GM04504 (cell line): ENCODE data around the gene C10orf71.

Source experiments
- DNase-seq: peaks from one replicate; pipeline ENCODE4 v3.0.0-alpha.2; 2012; ENCODE audit warnings: low read depth

The C10orf71 gene

DNA sequence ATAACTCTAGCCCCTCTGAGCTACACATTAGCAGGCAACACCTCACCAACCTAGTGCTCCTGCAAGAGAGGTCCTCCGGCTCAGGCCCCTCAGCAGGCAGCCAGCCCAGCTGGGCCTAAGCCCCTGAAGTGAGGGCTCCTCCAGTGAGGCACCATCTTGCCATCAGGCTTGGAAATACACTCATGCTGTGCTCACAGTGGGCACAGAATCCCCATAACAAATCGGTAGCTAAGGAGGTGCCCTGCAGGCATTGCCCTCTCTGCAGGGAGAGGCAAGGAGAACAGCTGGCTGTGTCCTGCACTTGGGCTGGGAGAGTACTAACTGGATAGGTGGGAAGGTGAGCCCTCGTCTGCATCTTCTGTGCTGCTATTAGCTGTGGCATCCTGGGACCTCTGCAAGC is 3.7 kb upstream of the C10orf71 start:
- DNase-seq: no peak

DNA sequence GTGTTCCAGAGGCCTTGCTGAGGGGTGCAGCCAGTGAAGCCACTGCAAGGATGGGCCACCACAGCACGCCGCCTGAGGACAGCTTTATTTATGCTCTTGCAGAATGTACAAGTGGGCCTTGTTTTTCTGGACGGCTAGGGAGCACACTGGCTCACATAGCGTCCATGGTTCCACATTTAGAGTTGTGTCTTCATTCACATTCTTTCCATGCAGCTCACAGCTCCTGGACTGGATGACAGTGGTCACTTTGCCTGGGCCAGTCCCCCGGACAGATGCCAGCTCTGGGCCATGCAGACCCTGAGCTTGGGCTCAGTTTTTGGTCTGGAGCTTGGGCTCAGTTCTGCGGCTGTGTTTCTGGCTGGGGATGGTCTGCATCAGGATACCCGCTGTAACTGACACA is 2.6 kb upstream of the C10orf71 start:
- DNase-seq: no peak

- DNase-seq: no peak
Observed at GRCh38 chr10:49296836-49297235, 2.1 kb upstream of the C10orf71 start.

GRCh38 chr10:49297818-49298670 is 926 bp upstream of the C10orf71 start:
- DNase-seq: no peak

DNA sequence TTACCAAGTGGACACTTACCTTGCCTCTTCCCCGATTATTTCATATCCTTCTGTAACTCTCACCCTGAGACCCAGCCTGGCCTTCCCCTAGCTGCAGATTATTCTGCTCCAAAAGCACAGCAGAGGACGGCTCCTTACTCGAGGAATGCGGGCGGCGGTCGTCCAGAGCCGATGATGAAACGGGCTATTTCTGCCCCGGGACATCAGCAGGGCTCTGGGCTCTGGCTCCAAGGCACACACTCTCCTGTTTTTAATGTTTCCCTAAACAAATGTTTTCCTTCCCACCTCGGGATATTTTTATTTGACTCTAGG is 343 bp upstream of the C10orf71 start:
- no peak for DNase-seq

DNA sequence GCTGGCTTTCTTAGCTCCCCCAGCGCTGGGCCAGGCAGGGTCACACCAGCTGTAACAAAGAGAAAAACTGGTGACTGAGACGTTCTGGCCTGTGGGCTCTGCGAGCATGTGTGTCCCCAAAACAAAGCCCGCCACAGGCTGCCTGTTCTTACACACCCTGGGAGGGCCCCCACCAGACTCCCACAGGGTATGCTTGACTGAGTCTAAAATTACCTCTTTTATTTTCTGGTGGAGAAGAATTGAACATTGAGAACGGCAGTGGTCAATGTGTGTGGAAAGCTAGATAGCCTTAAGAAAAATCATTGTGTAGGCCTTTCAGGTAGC is 808 bp downstream of the C10orf71 start:
- DNase-seq: no peak

DNA sequence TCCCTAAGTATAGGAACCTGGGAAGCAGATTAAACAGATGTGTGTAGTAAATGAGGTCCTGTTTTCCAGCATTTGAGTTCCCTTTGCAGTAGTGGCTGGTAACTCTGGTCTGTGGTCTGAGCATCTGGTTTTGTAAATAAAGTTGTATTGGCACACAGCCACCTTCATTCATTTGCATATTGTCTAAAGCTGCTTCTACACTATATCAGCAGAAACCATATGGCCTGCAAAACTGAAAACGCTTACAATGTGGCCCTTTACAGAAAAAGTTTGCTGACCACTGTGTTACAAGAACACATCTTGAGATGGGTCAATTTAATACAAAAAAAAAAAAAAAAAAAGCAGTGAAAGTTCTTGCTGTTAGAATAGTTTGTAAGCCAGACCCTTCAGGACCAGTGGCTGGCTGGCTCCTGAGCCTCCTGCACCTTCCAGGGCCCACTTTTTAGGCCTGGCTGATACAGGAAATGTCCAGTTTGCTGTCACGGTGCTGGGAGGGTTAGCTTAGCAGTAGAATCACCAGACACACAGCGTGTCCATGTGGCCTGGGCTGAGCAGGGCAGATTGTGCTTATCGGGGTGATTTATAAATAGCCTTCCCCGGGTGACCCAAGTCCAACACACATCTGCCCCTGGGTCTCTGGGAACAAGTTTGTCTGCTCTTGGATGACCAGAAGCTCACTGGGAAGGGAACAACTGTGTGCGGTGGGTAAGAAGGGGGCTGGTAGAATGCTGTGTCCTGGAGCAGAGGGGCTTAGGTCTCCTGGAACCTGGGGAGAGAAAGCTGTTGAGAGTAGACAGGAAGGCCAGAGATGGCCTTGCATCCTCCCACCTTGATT is 1.4 kb downstream of the C10orf71 start:
- DNase-seq: no peak

GRCh38 chr10:49301302-49301701 is 2.3 kb downstream of the C10orf71 start:
- no peak for DNase-seq

GRCh38 chr10:49302088-49302487 is 3.1 kb downstream of the C10orf71 start:
- DNase-seq: no peak

DNA sequence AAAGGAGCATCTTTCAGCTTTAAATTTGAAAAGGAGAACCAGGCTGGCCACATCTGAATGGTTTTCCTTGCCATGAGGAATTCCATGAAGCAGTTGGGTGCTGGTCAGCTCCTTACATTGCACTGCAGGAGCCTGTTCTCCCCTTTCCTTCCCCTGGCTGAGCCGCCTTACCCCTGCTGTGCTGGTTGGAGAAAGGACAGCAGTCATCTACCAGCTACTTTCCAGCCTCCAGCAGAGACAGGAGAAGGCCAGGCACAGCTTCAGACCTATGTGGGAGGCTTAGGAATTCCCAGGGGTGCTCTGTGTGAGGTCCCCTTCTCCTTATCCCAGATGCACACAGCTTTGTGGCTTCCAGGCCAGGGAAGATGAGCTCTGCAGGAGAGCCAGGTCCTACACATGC is 4.7 kb downstream of the C10orf71 start:
- DNase-seq: no peak

DNA sequence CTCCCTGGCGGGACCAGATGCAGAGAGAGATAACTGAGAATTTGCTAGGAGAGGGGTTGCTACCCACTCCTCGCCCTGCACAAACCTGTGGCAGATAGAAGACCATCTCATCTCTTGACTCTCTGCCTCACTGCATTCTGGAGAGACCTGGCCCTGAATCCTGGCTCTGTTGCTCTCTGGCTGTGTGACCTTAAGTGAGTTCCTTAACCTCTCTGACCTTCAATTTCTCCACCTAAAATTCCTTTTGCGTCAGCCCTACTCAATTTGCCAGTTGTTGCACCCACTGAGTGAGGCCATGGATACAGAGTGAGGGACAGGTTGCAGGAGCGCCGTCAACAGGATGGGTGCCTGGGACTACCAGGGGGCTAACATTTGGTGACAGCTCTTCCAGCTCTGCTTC is 5.2 kb downstream of the C10orf71 start:
- no peak for DNase-seq

GRCh38 chr10:49307921-49308320 is 9.0 kb downstream of the C10orf71 start:
- no peak for DNase-seq

DNA sequence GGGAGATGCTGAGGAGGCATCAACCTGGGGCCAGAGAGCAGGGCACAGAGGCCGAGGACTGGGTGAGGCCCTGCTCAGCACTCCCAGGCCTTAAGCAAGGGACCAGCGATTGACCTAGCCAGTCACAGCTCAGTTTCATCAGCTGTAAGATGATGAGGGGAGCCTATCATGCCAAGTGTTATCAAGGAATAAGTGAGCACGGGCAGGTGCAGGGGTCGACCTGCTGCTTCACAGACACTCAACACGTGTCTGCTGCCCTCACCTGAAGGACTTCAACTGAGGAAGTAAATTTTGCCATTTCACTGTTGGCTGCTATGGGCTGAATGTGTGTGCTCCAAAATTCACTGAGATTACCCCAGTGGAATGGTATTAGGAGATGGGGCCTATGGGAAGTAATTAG is 9.9 kb downstream of the C10orf71 start:
- DNase-seq: no peak

- no peak for DNase-seq
Observed at GRCh38 chr10:49309691-49310411, 10.9 kb downstream of the C10orf71 start.

DNA sequence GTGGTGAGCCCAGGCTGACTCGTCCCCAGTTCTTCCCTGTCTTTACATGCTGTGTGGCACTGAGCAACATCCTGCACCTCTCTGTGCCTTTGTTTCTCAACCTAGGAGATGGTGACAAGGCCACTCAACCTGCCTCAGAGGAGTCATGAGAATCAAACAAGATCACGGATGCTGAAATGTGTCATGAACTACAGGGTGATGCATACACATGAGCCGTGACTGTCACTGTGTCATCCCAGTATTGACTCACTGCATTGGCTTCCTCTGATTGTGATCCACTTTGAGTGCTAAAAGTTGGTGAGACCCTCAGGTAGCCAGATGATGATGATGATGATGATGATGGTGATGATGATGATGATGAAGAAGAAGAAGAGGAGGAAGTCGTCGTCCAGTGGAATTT is 11.5 kb downstream of the C10orf71 start:
- no peak for DNase-seq

GRCh38 chr10:49310901-49311554 is 12.1 kb downstream of the C10orf71 start:
- DNase-seq: no peak

- DNase-seq: no peak
Observed at GRCh38 chr10:49311555-49312236, 12.7 kb downstream of the C10orf71 start.

DNA sequence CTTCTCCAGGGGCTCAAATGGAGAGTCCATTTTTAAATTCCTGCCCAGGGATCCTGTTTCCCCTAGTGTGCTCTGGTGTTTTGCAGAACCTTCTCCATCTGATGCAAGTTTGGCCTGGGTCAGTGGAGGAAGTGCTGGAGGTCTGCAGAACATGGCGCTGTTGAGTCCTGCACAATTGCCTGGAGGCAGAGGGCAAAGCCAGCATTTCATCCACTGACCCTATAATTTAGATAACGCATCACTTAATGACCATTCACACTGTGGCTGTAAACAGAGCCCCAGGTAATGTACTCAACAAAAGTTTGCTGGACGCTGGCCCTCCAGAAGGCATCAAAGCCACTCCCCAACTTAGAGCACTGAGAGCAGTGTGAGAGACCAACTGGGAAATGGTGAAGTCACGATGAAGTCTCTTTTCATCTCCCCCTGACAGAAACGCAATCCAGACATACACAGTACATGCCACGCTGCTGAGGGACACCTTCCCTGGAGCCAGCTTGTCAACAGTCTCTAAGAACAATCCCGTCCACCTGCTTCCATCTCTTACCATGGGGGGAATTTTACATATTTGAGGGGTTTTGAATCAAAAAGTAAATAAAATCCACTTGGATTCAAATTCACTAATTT is 13.4 kb downstream of the C10orf71 start:
- DNase-seq: no peak

DNA sequence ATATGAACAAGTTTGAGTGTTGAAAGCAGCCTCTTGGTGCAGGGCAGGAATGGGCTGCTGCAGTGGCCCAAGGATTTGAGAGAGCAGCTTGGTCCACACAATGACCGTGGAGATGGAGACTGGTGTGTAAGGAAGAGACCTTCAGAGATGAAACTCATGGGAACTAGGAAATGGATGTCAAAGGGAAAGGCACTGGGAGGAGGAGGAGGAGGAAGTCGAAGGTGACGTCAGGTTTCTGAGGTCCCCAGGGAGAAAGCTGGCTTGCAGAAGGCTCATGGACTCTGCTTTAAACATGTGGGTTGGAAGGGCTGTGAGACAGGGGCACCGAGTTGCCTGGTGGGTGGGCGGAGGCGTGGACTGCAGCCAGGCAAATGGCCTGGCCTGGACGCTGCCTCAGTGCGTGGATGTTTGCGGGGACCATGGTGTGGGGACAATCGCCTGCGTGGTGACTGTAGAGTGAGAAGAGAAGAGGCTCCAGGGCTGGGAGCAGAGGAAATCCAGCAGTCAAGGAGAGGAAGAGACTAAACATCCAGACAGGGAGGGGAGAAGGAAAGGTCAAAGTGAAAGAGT is 14.6 kb downstream of the C10orf71 start:
- DNase-seq: no peak

GRCh38 chr10:49314806-49315205 is 15.8 kb downstream of the C10orf71 start:
- no peak for DNase-seq

DNA sequence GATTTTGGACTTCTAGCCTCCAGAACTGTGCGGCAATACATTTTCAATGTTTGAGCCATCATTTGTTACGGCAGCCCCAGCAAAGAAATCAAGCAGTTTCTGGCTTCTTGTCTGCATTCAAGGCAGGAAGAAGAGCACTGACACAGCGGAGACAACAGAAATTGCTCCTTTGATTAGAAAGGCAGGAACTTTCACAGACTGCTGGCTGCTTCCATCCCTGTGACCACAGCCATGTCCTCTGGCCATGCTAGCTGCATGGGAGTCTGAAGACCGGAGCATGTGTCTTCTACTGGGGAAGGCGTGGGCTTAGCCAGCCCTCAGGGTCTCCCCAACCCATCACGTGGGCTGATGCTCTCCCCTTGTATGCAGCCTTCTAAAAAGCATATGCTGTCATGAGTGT is 19.1 kb downstream of the C10orf71 start:
- no peak for DNase-seq
